ENCODE data around the gene PTGES.
A peak's percentile ranks its signal among the peaks of the same experiment; 100 is the strongest.

Gene PTGES

DNA sequence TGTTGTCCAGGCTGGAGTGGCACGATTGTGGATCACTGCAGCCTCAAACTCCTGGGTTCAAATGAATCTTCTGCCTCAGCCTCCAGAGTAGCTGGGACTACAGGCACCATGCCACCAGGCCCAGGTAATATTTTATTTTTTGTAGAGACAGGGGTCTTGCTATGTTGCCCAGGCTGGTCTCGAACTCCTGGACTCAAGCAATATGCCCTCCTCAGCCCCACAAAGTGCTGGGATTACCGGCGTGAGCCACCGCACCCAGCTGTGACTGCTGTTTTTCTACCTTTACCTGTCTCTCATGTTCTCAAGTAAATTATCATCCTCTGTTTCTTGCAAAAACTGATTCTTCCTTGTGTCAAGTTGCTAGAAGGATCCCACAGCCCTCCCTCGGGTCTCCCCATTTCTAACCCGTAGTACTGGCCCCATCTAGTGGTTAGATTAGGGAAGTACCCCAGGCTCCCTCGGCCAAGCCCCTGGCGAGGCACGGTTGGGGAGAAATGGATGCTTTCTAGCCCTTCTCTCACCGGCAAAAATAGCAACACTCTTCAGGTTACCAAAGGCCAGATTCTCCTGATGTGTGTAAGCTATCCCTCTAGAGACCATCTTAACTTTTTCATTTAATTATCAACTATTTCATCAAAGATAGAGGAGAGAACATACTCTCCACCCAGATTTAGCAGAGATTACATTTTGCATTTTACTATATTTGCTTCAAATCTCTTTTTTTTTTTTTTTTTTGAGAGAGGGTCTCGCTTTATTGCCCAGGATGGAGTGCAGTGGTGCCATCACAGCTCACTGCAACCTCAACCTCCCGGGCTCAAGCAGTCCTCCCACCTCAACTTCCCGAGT is 30.9 kb upstream of the PTGES start:
- DNase-seq (ENCODE audit: low read depth, low spot score), result peak; percentile 74
- TF ChIP-seq, protein P1, sequence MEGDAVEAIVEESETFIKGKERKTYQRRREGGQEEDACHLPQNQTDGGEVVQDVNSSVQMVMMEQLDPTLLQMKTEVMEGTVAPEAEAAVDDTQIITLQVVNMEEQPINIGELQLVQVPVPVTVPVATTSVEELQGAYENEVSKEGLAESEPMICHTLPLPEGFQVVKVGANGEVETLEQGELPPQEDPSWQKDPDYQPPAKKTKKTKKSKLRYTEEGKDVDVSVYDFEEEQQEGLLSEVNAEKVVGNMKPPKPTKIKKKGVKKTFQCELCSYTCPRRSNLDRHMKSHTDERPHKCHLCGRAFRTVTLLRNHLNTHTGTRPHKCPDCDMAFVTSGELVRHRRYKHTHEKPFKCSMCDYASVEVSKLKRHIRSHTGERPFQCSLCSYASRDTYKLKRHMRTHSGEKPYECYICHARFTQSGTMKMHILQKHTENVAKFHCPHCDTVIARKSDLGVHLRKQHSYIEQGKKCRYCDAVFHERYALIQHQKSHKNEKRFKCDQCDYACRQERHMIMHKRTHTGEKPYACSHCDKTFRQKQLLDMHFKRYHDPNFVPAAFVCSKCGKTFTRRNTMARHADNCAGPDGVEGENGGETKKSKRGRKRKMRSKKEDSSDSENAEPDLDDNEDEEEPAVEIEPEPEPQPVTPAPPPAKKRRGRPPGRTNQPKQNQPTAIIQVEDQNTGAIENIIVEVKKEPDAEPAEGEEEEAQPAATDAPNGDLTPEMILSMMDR (IDR thresholded peaks at IDR 0.05; ENCODE audit: low read depth, low read length), result peak; percentile 90
- H3K4me3 ChIP-seq (ENCODE audit: low read depth, low read length), result no peak overlapping the region
- in situ Hi-C loops (cut with HindIII; ENCODE audit: low sequenced_read_pairs), result no loop called here

DNA sequence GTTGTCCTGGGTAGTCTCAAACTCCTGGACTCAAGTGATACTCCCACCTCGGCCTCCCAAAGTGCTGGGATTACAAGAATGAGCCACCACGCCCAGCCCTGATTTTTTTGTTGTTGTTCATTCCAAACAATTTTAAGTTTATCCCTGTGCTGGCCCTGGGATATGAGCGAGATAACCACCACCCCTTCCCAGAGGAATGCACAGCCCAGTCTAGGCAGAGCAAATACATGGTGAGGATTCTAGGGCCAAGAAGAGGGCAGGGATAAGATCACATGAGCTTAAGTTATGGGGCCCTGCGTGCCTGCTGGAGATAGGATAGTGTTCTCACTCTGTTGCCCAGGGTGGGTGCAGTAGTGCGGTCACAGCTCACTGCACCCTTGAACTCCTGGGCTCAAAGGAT is 29.1 kb upstream of the PTGES start:
- in situ Hi-C loops (cut with HindIII; ENCODE audit: low sequenced_read_pairs), result no loop called here
- TF ChIP-seq, protein P1 (IDR thresholded peaks at IDR 0.05; ENCODE audit: low read depth, low read length), result no peak
- H3K4me3 ChIP-seq (ENCODE audit: low read depth, low read length), result no peak overlapping the region
- DNase-seq (ENCODE audit: low read depth, low spot score), result no peak

DNA sequence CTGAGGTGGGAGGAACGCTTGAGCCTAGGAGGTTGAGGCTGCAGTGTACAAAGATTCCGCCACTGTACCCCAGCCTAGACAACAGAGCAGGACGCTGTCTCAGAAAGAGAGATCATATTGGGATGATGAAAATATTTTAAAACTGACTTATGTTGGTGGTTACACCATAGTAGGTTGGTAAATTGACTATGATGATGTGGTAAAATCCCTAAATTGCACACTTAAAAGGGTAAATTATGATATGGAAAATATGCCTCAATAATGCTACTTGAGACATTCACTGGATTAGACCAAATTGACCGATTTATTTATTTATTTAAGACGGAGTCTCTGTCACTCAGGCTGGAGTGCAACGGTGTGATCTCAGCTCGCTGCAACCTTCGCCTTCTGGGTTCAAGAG is 28.3 kb upstream of the PTGES start:
- DNase-seq (ENCODE audit: low read depth, low spot score), result no peak
- H3K4me3 ChIP-seq (ENCODE audit: low read depth, low read length), result no peak overlapping the region
- TF ChIP-seq, protein P1 (IDR thresholded peaks at IDR 0.05; ENCODE audit: low read depth, low read length), result no peak
- in situ Hi-C loops (cut with HindIII; ENCODE audit: low sequenced_read_pairs), result no loop called here

DNA sequence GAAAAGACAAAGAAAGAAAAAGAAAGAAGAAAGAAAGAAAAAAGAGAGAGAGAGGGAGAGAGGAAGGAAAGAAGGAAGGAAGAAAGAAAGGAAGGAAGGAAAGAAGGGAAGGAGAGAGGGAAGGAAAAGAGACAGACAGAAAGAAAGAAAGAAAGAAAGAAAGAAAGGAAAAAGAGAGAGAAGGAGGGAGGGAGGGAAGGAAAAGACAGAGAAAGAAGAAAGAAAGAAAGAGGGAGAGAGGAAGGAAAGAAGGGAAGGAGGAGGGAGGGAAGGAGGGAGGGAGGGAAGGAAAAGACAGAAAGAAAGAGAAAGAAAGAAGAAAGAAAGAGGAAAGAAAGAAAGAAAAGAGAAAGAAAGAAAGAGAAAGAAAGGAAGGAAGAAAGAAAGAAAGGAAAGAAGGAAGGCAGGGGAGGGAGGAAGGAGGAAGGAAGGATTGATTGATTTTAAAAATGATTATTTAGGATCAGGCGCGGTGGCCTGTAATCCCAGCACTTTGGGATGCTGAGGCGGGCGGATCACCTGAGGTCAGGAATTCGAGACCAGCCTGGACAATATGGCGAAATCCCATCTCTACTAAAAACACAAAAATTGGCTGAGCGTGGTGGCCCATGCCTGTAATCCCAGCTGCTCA is 26.8 kb upstream of the PTGES start:
- H3K4me3 ChIP-seq (ENCODE audit: low read depth, low read length), result no peak overlapping the region
- TF ChIP-seq, protein P1 (IDR thresholded peaks at IDR 0.05; ENCODE audit: low read depth, low read length), result no peak
- DNase-seq (ENCODE audit: low read depth, low spot score), result no peak
- in situ Hi-C loops (cut with HindIII; ENCODE audit: low sequenced_read_pairs), result no loop called here

DNA sequence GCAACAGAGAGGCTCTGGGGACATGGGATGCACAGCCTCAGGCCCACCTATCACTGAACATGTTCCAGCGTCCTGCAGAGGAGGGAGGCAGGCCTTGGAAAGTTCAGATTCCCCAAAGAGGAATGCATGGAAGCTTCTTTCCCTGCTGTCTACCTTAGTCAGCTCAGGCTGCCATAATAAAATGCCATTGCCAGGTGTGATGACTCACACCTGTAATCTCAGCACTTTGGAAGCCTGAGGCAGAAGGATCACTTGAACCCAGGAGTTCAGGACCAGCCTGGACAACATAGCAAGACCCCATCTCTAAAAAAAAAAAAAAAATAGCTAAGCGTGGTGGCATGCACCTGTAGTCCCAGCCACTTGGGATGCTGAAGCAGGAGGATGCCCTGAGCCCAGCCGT is 25.6 kb upstream of the PTGES start:
- DNase-seq (ENCODE audit: low read depth, low spot score), result no peak
- TF ChIP-seq, protein P1 (IDR thresholded peaks at IDR 0.05; ENCODE audit: low read depth, low read length), result no peak
- H3K4me3 ChIP-seq (ENCODE audit: low read depth, low read length), result no peak overlapping the region
- in situ Hi-C loops (cut with HindIII; ENCODE audit: low sequenced_read_pairs), result no loop called here

DNA sequence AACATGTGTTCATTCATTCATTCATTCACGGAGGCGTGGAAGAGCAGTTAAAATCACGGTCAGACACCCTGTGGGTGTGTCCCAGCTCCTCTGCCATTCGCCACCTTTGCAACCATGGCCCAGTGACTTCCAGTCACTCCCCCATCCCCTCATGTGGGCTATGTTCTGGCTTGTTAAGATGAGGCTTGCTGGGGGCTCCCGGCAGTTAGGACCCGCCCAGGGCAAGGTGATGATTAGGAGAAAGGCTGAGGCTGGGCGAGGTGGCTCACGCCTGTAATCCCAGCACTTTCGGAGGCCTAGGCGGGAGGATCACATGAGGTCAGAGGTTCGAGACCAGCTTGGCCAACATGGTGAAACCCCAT is 24.9 kb upstream of the PTGES start:
- no peak for DNase-seq (ENCODE audit: low read depth, low spot score)
- in situ Hi-C loops (cut with HindIII; ENCODE audit: low sequenced_read_pairs), result no loop called here
- H3K4me3 ChIP-seq (ENCODE audit: low read depth, low read length), result no peak overlapping the region
- TF ChIP-seq, protein P1 (IDR thresholded peaks at IDR 0.05; ENCODE audit: low read depth, low read length), result no peak

Data from astrocyte of the spinal cord (primary cell).